ENCODE results near the gene SLC35F6. TPM values are rescaled to one million over a fixed set of nuclear protein-coding genes. Genes with fewer than 3 reads are reported as not detected.

The SLC35F6 gene
- total RNA-seq, 1 experiment from 2014 or later: 67.3 TPM

DNA sequence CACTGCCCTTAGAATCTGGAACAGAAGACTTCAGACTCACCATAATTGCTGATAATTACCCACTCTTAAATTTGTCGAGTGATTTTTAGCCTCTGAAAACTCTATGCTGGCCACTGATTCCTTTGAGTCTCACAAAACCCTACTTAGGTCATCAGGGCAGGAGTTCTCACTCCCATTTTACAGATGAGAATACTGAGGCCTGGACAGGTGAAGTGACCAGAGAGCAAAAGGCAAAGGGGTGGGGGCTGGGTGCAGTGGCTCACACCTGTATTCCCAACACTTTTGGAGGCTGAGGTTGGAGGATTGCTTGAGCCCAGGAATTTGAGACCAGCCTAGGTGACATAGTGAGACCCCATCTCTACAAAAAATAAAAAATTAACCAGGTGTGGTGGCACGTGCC lies 34.8 kb upstream of the SLC35F6 start:
- Histone ChIP-seq H3K9me3 (ENCODE audit: control insufficient read depth, insufficient read depth, low read depth, low read length) (no peaks in the 10 kb centered on the region), H3K36me3 (ENCODE audit: control insufficient read depth, insufficient read depth, low read length) (no peaks in the 10 kb centered on the region), H3K4me1 (ENCODE audit: control insufficient read depth, insufficient read depth, low read length) (peaks cover 34% of the 10 kb centered on the region), H3K27me3 (ENCODE audit: control insufficient read depth, insufficient read depth, low read length) (no peaks in the 10 kb centered on the region), H3K4me3 (ENCODE audit: low read depth in 2 of 2, low read length in 2 of 2) (no peak overlapping the region), H3K27ac (ENCODE audit: low read length) (0 out of 2 replicates have a peak overlapping the region, but pooled peaks have one; percentile 8)
- POLR2A ChIA-PET: no interaction called here
- ATAC-seq: no peak
- CTCF ChIA-PET: no interaction called here
- TF ChIP-seq SIN3A (IDR thresholded peaks at IDR 0.05; ENCODE audit: borderline replicate concordance, insufficient read depth, low read depth, low read length) (no peak), POLR2AphosphoS5 (IDR thresholded peaks at IDR 0.05; ENCODE audit: low read depth, low read length) (no peak), TCF7L2 (IDR thresholded peaks at IDR 0.05; ENCODE audit: low read depth, low read length) (no peak)
- TF ChIP-seq, protein P1, sequence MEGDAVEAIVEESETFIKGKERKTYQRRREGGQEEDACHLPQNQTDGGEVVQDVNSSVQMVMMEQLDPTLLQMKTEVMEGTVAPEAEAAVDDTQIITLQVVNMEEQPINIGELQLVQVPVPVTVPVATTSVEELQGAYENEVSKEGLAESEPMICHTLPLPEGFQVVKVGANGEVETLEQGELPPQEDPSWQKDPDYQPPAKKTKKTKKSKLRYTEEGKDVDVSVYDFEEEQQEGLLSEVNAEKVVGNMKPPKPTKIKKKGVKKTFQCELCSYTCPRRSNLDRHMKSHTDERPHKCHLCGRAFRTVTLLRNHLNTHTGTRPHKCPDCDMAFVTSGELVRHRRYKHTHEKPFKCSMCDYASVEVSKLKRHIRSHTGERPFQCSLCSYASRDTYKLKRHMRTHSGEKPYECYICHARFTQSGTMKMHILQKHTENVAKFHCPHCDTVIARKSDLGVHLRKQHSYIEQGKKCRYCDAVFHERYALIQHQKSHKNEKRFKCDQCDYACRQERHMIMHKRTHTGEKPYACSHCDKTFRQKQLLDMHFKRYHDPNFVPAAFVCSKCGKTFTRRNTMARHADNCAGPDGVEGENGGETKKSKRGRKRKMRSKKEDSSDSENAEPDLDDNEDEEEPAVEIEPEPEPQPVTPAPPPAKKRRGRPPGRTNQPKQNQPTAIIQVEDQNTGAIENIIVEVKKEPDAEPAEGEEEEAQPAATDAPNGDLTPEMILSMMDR (IDR thresholded peaks at IDR 0.05): no peak
- TF ChIP-seq, protein P2, sequence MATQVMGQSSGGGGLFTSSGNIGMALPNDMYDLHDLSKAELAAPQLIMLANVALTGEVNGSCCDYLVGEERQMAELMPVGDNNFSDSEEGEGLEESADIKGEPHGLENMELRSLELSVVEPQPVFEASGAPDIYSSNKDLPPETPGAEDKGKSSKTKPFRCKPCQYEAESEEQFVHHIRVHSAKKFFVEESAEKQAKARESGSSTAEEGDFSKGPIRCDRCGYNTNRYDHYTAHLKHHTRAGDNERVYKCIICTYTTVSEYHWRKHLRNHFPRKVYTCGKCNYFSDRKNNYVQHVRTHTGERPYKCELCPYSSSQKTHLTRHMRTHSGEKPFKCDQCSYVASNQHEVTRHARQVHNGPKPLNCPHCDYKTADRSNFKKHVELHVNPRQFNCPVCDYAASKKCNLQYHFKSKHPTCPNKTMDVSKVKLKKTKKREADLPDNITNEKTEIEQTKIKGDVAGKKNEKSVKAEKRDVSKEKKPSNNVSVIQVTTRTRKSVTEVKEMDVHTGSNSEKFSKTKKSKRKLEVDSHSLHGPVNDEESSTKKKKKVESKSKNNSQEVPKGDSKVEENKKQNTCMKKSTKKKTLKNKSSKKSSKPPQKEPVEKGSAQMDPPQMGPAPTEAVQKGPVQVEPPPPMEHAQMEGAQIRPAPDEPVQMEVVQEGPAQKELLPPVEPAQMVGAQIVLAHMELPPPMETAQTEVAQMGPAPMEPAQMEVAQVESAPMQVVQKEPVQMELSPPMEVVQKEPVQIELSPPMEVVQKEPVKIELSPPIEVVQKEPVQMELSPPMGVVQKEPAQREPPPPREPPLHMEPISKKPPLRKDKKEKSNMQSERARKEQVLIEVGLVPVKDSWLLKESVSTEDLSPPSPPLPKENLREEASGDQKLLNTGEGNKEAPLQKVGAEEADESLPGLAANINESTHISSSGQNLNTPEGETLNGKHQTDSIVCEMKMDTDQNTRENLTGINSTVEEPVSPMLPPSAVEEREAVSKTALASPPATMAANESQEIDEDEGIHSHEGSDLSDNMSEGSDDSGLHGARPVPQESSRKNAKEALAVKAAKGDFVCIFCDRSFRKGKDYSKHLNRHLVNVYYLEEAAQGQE (IDR thresholded peaks at IDR 0.05; ENCODE audit: insufficient read depth in 1 of 2, low read depth in 2 of 2, low read length in 1 of 2): no peak
- in situ Hi-C loops (cut with HindIII; ENCODE audit: low pct_unique_long_range_greater_than_20kb, low sequenced_read_pairs): no loop called here
- intact Hi-C loops (cut with micrococcal nuclease; ENCODE audit: unreplicated experiment): no loop called here
- TSS peak; percentile 57 for BruUV-seq (replicated peaks)
- DNase-seq (ENCODE audit: low read depth, low spot score): no peak

DNA sequence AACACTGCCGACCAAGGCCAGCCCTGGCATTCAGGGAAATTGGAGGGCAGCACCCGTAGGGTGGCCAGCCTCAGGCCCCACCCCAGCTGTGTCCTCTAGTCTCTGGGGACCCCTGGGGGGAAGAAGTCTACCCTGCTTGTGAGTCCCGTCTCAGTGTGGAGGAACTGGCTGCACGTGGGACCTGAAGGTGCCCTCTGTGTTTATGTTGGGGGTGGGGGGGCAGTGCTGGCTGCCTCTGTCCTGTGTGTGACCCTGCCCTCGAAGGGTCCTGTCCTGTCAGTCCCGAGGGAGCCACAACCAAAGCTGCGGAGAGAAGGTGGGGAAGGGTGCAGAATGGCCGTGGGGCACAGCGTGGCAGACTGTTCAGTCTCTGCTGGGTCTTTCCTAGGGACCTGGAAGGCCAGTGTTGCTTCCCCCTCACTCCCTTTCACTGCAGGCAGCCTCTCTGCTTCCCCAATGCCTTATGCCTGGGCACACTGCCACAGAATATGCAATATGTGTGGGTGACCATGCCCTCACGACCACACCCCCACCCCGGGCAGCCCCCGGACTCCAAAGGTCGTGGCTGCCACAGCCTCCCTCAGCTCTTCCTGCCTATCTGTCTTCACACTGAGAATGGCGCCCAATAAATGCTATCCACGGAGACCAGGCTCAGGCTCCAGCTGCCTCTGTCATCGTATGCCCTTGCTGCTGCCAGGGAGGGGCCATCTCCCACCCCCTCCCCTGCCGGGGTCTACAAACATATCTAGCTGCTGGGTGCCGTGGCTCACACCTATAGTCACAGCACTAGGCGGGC lies 33.3 kb upstream of the SLC35F6 start:
- ATAC-seq: no peak
- Histone ChIP-seq H3K9me3 (ENCODE audit: control insufficient read depth, insufficient read depth, low read depth, low read length) (no peaks in the 10 kb centered on the region), H3K4me3 (ENCODE audit: low read depth in 2 of 2, low read length in 2 of 2) (no peak overlapping the region), H3K27ac (ENCODE audit: low read length) (peak overlapping the region; percentile 39; the same call in 1 of the 2 replicates), H3K4me1 (ENCODE audit: control insufficient read depth, insufficient read depth, low read length) (peaks cover 26% of the 10 kb centered on the region), H3K27me3 (ENCODE audit: control insufficient read depth, insufficient read depth, low read length) (no peaks in the 10 kb centered on the region), H3K36me3 (ENCODE audit: control insufficient read depth, insufficient read depth, low read length) (no peaks in the 10 kb centered on the region)
- BruUV-seq (replicated peaks): no TSS peak
- POLR2A ChIA-PET: interaction anchor here (0.8 kb wide), 1 partner anchor 12 kb away, joined by 3 read pairs; no protein-coding TSS in a partner anchor
- in situ Hi-C loops (cut with HindIII; ENCODE audit: low pct_unique_long_range_greater_than_20kb, low sequenced_read_pairs): no loop called here
- TF ChIP-seq, protein P2 (IDR thresholded peaks at IDR 0.05; ENCODE audit: insufficient read depth in 1 of 2, low read depth in 2 of 2, low read length in 1 of 2): no peak
- no peak for TF ChIP-seq POLR2AphosphoS5 (IDR thresholded peaks at IDR 0.05; ENCODE audit: low read depth, low read length)
- CTCF ChIA-PET: interaction anchor here (0.6 kb wide), 1 partner anchor 285 kb away, joined by 7 read pairs; no protein-coding TSS in a partner anchor
- no peak for DNase-seq (ENCODE audit: low read depth, low spot score)
- intact Hi-C loops (cut with micrococcal nuclease; ENCODE audit: unreplicated experiment): no loop called here
